Adrenal gland (tissue), 12 donors: Measurements from ENCODE around the gene CSK. TPM values are rescaled to one million over a fixed set of nuclear protein-coding genes. Genes with fewer than 3 reads are reported as not detected.
A peak's percentile ranks its signal among the peaks of the same experiment; 100 is the strongest.

ENCODE experiments used
- DNase-seq, 7 donors: peaks; one replicate each; pipeline ENCODE4 v3.0.0-alpha.2; 2019 to 2020
- H3K27ac ChIP-seq, 5 donors: fragments of 200-600 bp; sonication (generic) in 4 of 5; 1 replicate in 3 of 5; 2 replicates in 2 of 5; pipeline versions ENCODE4 v1.5.1 to v1.8.0; 2016 to 2020; ENCODE audit warnings: mild to moderate bottlenecking in 1 of 5
- H3K27me3 ChIP-seq: fragments of 200-600 bp; 2 replicates; pipeline ENCODE4 v1.8.0; 2021
- H3K36me3 ChIP-seq, 2 donors: fragments of 200-600 bp; replicated peaks in 1 of 2; 1 replicate in 1 of 2; 2 replicates in 1 of 2; pipeline versions ENCODE4 v1.5.1 to v1.8.0; 2018 to 2022
- H3K4me1 ChIP-seq, 2 donors: fragments of 200-600 bp; replicated peaks in 1 of 2; 1 replicate in 1 of 2; 2 replicates in 1 of 2; pipeline versions ENCODE4 v1.5.1 to v1.8.0; 2018 to 2021
- H3K4me3 ChIP-seq, 4 donors: fragments of 200-600 bp; sonication (generic) in 3 of 4; one replicate each; pipeline ENCODE4 v1.5.1; 2016 to 2018
- H3K9me3 ChIP-seq, 3 donors: fragments of 200-600 bp; sonication (generic) in 1 of 3; replicated peaks in 1 of 3; 1 replicate in 2 of 3; 2 replicates in 1 of 3; pipeline versions ENCODE4 v1.5.1 to v1.8.0; 2016 to 2021
- POLR2A ChIP-seq, 2 donors: fragments of 450-650 bp; IDR thresholded peaks; one replicate each; pipeline ENCODE4 v1.6.1; 2017; ENCODE audit warnings: antibody characterized with exemption in 2 of 2, mild to moderate bottlenecking in 2 of 2, moderate library complexity in 1 of 2
- WGBS, 4 donors: extraction: QIAGEN DNeasy Blood & Tissue Kit in 2 of 4; methylation state at CpG; one replicate each; pipeline versions ENCODE4 v1.1.5 to v1.1.7; 2013 to 2017; 5-methylcytosine and 5-hydroxymethylcytosine counted together
- intact Hi-C, 2 donors: fragments of 100-400 bp; cut with DNase I; formaldehyde crosslinking; loops; one replicate each; pipeline versions ENCODE4 v1.14.1 to v1.15.0; 2022 to 2023
- polyA plus RNA-seq, 3 donors: library from polyadenylated mRNA; stranded (reverse); fragments of 200-250 nt in 2 of 3; fragments of 350-450 nt in 1 of 3; fragmentation: Illumina TruSeq in 1 of 3; extraction: RNeasy Lipid Tissue Mini Kit (QIAGEN cat#74804) in 1 of 3; gene quantifications; one replicate each; pipeline ENCODE4 v1.2.3, GENCODE V29; 2013 to 2014
- total RNA-seq, 9 donors: library from RNA; depleted of rRNA in 4 of 9; stranded (reverse); fragments of >200 nt in 4 of 9; fragments of 120-200 nt in 1 of 9; fragmentation: NEBNext Ultra II Directional in 1 of 9; extraction: Animal tissue kit (Norgen Biotek cat#: 25700) in 1 of 9; gene quantifications; one replicate each; pipeline versions ENCODE4 v1.1.0 to v1.2.4, GENCODE V29; 2013 to 2023
- TF ChIP-seq, protein P1 (sequence below), 6 experiments: fragments of 450-650 bp in 4 of 6; fragments of 200-600 bp in 2 of 6; sonication (generic) in 1 of 6; IDR thresholded peaks; 1 replicate in 5 of 6; 2 replicates in 1 of 6; pipeline versions ENCODE4 v1.5.1 to v1.8.0; 2016 to 2021; ENCODE audit warnings: antibody characterized with exemption in 6 of 6, mild to moderate bottlenecking in 2 of 6, moderate library complexity in 1 of 6
- donor health status: healthy with polysubstance abuse.
- donor health status: Bipolar disorder and iron deficiency.
- donor health status: DM: yes; HTN: yes; CAD: no.
- donor health status: DM: no; HTN: no; CAD: no.
- donor health status: DM: no; HTN: no; CAD: no.
- donor health status: DM: yes; HTN: yes; CAD: no.

Gene CSK
- total and polyA plus RNA-seq, 12 donors: 10.9 to 59.4 (median 27.6) TPM

DNA sequence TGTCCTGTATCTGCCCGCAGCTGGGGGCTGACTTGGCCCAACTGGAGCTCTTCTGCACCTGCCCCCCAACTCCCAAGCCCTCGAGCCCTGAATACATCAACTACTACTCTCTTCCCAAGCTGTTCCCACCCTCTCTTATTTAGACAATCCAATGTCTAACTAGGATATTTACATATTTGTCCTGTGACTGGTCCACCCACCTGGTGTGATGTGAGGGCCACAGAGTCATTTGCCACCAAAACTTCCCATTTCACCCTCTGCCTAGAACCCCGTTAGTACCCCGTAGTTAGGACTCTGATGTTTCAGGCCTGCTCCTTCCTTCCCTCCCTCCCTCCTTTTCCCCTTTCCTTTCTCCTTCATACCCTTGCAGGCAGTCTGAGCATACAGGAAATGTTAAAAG lies 50.9 kb downstream of the CSK start:
- intact Hi-C loops: no loop called here
- no peak overlapping the region for H3K4me3 ChIP-seq
- H3K9me3 ChIP-seq: no peaks in the 10 kb centered on the region
- 74 to 84% (median 80%) methylated on average over 4 of the region's 4 CpGs for WGBS, 4 donors
- no peak for DNase-seq
- H3K36me3 ChIP-seq: peaks cover 0 to 1% of the 10 kb centered on the region in 2 donors
- no peaks in the 10 kb centered on the region for H3K4me1 ChIP-seq
- H3K27me3 ChIP-seq: no peaks in the 10 kb centered on the region
- no peak overlapping the region for H3K27ac ChIP-seq
- TF ChIP-seq POLR2A (IDR thresholded peaks at IDR 0.05): no peak
- TF ChIP-seq, protein P1, sequence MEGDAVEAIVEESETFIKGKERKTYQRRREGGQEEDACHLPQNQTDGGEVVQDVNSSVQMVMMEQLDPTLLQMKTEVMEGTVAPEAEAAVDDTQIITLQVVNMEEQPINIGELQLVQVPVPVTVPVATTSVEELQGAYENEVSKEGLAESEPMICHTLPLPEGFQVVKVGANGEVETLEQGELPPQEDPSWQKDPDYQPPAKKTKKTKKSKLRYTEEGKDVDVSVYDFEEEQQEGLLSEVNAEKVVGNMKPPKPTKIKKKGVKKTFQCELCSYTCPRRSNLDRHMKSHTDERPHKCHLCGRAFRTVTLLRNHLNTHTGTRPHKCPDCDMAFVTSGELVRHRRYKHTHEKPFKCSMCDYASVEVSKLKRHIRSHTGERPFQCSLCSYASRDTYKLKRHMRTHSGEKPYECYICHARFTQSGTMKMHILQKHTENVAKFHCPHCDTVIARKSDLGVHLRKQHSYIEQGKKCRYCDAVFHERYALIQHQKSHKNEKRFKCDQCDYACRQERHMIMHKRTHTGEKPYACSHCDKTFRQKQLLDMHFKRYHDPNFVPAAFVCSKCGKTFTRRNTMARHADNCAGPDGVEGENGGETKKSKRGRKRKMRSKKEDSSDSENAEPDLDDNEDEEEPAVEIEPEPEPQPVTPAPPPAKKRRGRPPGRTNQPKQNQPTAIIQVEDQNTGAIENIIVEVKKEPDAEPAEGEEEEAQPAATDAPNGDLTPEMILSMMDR (IDR thresholded peaks at IDR 0.05): no peak

DNA sequence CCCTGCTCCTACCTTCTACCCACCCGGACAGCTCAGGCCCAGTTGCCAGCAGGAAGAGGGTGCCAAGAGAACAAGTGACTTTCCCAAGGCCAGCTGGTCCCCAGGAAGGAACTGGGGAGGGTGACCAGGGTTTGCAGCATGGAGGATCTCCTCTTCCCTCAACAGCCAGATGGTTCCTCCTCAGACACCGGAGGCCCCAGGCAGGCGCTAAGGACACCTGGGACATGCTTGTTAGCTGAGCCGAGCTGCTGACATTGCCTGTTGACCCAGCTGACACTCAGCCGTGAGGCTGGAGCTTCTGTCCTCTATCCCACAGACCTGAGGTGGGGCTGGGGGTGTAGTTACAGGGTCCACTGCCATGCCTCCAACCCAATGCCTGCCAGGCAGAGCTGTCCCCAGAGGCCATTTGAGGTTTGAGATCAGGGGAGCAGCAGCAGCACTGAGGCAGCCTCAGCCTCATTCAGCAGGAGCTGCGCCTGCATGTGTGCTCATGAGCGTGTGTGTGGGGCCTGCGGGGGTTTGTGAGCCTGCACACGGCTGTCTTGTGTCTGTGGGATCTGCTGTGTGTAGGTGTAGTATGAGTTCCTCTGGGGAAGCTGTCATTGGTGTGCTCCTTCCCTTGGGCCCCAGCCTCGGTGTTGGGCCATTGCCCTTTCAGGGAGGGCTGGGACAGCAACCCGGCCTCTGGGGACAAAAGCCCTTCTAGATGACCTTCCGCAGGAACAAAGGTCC lies 51.7 kb downstream of the CSK start:
- Histone ChIP-seq H3K36me3 (peaks cover 0 to 6% of the 10 kb centered on the region in 2 donors), H3K4me3 (no peak overlapping the region), H3K4me1 (no peaks in the 10 kb centered on the region), H3K27ac (no peak overlapping the region), H3K9me3 (no peaks in the 10 kb centered on the region), H3K27me3 (no peaks in the 10 kb centered on the region)
- 59 to 81% (median 70%) methylated on average over 4 to 12 of the region's 12 CpGs for WGBS, 4 donors
- no peak for DNase-seq
- intact Hi-C loops: no loop called here
- TF ChIP-seq, protein P1 (IDR thresholded peaks at IDR 0.05): no peak
- TF ChIP-seq POLR2A (IDR thresholded peaks at IDR 0.05): no peak

DNA sequence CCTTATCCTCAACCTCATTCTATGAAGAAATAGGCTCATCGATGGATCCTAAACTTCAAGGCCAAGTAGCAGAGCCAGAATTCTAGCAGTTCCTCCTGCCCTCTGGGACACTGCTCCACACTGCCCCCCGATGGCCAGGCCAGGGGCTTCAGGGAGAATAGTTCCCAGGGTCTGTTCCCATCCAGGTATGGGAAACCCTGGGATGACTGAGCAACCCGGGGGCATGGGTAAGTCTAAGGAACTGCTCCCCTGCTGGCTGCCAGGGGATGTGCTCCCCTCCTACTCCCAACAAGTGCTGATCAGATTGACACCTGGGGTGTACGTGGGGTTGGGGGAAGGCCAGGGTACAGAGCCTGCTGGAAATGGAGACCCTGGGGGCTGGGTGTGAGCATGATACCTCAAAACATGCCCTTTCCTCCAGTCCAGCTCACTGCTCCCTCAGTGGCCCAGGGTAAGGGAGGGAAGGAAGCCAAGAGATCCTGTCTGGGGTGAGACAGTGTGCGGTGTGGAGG lies 53.5 kb downstream of the CSK start:
- Histone ChIP-seq H3K27me3 (no peaks in the 10 kb centered on the region), H3K27ac (no peak overlapping the region), H3K4me3 (no peak overlapping the region), H3K9me3 (no peaks in the 10 kb centered on the region), H3K36me3 (peaks cover 0 to 6% of the 10 kb centered on the region in 2 donors), H3K4me1 (no peaks in the 10 kb centered on the region)
- WGBS, 4 donors: 39 to 48% (median 45%) methylated on average over 3 to 5 of the region's 5 CpGs
- DNase-seq: peak; percentile 47 to 78 (median 67)
- intact Hi-C loops: loop anchor here (5.0 kb wide), 2 partner anchors 58 to 63 kb away; no protein-coding TSS in a partner anchor
- TF ChIP-seq POLR2A (IDR thresholded peaks at IDR 0.05): no peak
- TF ChIP-seq, protein P1 (IDR thresholded peaks at IDR 0.05): peak; percentile 58 to 77 (median 68)

DNA sequence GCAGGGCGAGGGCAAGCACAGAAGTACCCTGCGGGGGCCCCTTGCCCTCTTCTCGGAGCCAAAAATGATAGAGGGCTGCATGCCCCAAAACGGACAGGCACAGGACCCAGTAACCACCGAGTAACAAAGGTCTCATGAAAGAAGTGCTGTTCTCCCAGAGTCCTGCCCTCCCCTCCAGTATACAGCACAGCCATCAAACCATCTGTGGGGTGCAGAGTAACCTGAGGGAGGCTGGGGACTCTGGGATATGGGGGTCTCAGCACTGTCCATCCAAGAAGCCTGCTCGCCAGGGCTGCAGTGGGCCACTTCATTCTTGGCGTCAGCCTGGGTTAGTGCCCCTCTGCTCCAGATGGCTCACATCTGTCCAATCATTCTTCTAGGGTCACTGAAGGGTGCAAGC lies 55.0 kb downstream of the CSK start:
- intact Hi-C loops: loop anchor here (5.0 kb wide), 2 partner anchors 60 to 65 kb away; no protein-coding TSS in a partner anchor
- no peak for DNase-seq
- TF ChIP-seq POLR2A (IDR thresholded peaks at IDR 0.05): no peak
- TF ChIP-seq, protein P1 (IDR thresholded peaks at IDR 0.05): no peak

More for the DNA sequence above, 55.0 kb downstream of the CSK start:
- Histone ChIP-seq H3K4me3 (no peak overlapping the region), H3K36me3 (peaks cover 0 to 6% of the 10 kb centered on the region in 2 donors), H3K9me3 (no peaks in the 10 kb centered on the region), H3K4me1 (peaks cover 3 to 9% of the 10 kb centered on the region in 2 donors), H3K27me3 (no peaks in the 10 kb centered on the region), H3K27ac (no peak overlapping the region)
- WGBS, 4 donors: 88 to 90% (median 89%) methylated on average over 7 of the region's 7 CpGs; no CpG with 5 or more reads in 1 of the 4 donors
